Measurements from ENCODE around the gene ZFP91.

Gene ZFP91

DNA sequence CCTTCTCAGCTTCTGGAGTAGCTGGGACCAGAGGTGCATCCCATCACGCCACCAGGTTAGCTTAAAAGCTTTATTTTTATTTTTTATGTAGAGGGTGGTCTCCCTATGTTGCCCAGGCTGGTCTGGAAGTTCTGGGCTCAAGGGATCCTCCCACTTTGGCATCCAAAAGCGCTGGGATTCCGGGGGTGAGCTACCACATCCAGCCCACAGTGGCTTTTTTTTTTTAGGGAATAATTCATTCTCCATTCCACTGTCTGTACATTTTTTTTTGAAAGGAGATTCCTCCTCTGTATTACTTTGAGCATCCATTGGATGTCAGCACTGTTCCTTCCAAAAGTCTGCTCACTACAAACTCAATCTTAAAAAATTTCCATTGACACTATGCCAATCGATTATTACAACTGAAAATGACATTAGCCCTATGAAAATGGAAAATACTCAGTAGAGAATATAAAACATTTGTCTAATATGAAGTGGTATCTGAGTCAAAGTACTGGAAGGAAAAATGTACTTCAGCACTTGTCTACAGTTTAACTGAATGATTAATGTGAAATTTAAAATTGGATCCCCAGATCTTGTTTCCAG is 1.9 kb upstream of the ZFP91 start:
- no peak for TF ChIP-seq ZNF274 (IDR thresholded peaks at IDR 0.05; ENCODE audit: low read depth, low read length)
- TF ChIP-seq YY1 (IDR thresholded peaks at IDR 0.05; ENCODE audit: insufficient read depth, insufficient read length) = no peak
- no peak for TF ChIP-seq SUZ12 (IDR thresholded peaks at IDR 0.05; ENCODE audit: extremely low read depth, insufficient read depth, insufficient read length)
- Histone ChIP-seq H3K9ac (ENCODE audit: insufficient read length, low read depth) (peak overlapping the region; percentile 88), H3K4me3 (ENCODE audit: insufficient read length, low read depth) (peak overlapping the region; percentile 92), H3K4me1 (ENCODE audit: insufficient read depth, insufficient read length) (no peaks in the 10 kb centered on the region), H3K36me3 (ENCODE audit: insufficient read depth, insufficient read length, low read length) (peaks cover 16% of the 10 kb centered on the region), H3K9me3 (ENCODE audit: insufficient read depth, low read length) (no peaks in the 10 kb centered on the region), H3K27me3 (ENCODE audit: insufficient read depth, insufficient read length) (no peaks in the 10 kb centered on the region)
- DNase-seq (ENCODE audit: low read depth, low spot score) = no peak

DNA sequence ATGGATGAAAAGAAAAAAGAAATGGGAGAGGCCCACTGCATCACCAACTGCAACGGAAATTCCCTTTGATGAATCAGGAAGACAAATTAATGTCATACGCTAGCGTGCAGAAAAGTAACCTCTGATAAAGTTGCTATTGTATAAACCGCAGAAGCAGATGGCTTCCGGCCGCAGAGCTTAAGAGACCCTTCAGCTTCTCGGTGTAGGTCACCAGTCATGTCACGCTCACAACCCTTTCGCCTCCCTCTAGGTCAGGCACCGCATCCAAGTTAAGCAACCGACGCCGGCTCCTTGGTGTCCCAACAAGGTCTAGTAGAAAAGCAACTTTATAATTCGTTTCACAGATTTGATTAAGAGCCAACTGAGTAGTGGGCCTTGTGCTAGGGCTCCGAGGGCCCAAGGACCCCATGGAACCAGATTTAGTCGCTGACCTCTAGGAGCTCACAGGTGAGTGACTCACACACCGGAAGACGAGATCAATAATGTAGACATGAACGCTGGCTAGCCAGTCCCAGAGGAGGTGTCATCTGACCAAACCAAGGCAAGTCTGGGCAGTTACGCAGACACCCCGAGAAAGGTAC is 1.2 kb upstream of the ZFP91 start:
- Histone ChIP-seq H3K4me1 (ENCODE audit: insufficient read depth, insufficient read length) (no peaks in the 10 kb centered on the region), H3K36me3 (ENCODE audit: insufficient read depth, insufficient read length, low read length) (peaks cover 22% of the 10 kb centered on the region), H3K27me3 (ENCODE audit: insufficient read depth, insufficient read length) (no peaks in the 10 kb centered on the region), H3K9me3 (ENCODE audit: insufficient read depth, low read length) (no peaks in the 10 kb centered on the region), H3K4me3 (ENCODE audit: insufficient read length, low read depth) (peak overlapping the region; percentile 92), H3K9ac (ENCODE audit: insufficient read length, low read depth) (peak overlapping the region; percentile 88)
- DNase-seq (ENCODE audit: low read depth, low spot score) = no peak
- TF ChIP-seq ZNF274 (IDR thresholded peaks at IDR 0.05; ENCODE audit: low read depth, low read length) (no peak), SUZ12 (IDR thresholded peaks at IDR 0.05; ENCODE audit: extremely low read depth, insufficient read depth, insufficient read length) (no peak), YY1 (IDR thresholded peaks at IDR 0.05; ENCODE audit: insufficient read depth, insufficient read length) (no peak)

DNA sequence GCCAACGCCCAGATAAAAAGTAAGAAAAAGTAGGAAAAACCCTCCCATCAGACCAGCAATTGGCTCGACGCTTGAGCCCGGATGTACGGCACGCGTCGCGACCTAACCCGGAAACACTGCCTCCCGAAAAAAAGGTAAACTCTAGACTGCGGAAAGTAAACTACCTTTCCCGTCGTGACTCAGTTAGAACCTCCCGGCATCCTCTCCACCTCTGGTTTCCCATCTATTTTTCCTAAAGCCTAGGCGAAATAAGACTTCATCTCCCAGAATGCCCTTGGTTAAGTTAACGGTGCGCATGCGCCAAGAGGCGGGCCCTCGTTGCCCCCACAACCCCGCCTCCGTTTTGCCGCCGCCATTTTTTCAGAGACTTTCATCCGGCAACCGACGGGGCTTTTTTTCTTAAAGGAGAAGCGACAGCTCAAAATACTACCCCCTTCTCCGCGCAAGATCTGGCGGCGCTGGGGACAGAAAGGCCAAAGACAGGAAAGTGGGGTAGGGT is 678 bp upstream of the ZFP91 start:
- H3K4me1 ChIP-seq (ENCODE audit: insufficient read depth, insufficient read length) = no peaks in the 10 kb centered on the region

DNA sequence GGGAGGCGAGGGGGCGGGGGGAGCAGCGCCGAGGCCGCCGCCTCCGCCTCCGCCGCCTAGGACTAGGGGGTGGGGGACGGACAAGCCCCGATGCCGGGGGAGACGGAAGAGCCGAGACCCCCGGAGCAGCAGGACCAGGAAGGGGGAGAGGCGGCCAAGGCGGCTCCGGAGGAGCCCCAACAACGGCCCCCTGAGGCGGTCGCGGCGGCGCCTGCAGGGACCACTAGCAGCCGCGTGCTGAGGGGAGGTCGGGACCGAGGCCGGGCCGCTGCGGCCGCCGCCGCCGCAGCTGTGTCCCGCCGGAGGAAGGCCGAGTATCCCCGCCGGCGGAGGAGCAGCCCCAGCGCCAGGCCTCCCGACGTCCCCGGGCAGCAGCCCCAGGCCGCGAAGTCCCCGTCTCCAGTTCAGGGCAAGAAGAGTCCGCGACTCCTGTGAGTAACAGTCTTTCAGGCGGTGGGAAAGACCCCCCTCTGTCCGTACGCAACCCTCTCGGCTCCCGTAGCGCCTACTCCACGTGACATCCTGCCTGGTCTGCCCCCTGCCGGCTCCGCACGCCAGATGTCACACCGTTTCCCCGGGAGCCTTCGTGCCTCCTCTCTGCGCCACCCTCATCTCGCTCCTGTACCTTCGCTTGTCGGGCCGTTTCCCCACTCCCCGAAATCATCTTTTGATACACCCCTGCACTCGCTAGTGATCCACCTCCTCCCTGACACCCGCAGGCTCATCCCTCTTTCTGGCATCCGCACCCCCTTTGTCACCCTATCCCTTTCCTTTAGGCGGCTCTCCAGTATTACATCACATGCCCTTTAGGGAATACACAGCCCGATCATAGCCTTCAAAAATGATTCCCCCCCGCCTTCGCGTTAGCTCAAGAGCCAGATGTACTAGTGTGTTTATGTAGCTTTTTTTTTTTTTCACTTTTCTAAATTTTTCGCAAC is 598 bp downstream of the ZFP91 start:
- TF ChIP-seq SUZ12 (IDR thresholded peaks at IDR 0.05; ENCODE audit: extremely low read depth, insufficient read depth, insufficient read length) = no peak
- TF ChIP-seq YY1 (IDR thresholded peaks at IDR 0.05; ENCODE audit: insufficient read depth, insufficient read length) = no peak
- no peak for TF ChIP-seq ZNF274 (IDR thresholded peaks at IDR 0.05; ENCODE audit: low read depth, low read length)
- peak; percentile 80 for DNase-seq (ENCODE audit: low read depth, low spot score)
- Histone ChIP-seq H3K27me3 (ENCODE audit: insufficient read depth, insufficient read length) (no peaks in the 10 kb centered on the region), H3K9ac (ENCODE audit: insufficient read length, low read depth) (peak overlapping the region; percentile 95), H3K4me1 (ENCODE audit: insufficient read depth, insufficient read length) (no peaks in the 10 kb centered on the region), H3K4me3 (ENCODE audit: insufficient read length, low read depth) (peak overlapping the region; percentile 90), H3K36me3 (ENCODE audit: insufficient read depth, insufficient read length, low read length) (peaks cover 22% of the 10 kb centered on the region), H3K9me3 (ENCODE audit: insufficient read depth, low read length) (no peaks in the 10 kb centered on the region)

More for the DNA sequence above, 678 bp upstream of the ZFP91 start:
- no peaks in the 10 kb centered on the region for H3K27me3 ChIP-seq (ENCODE audit: insufficient read depth, insufficient read length)
- peak; percentile 93 for DNase-seq (ENCODE audit: low read depth, low spot score)
- peaks cover 22% of the 10 kb centered on the region for H3K36me3 ChIP-seq (ENCODE audit: insufficient read depth, insufficient read length, low read length)
- peak overlapping the region; percentile 92 for H3K4me3 ChIP-seq (ENCODE audit: insufficient read length, low read depth)
- peak overlapping the region; percentile 98 for H3K9ac ChIP-seq (ENCODE audit: insufficient read length, low read depth)
- H3K9me3 ChIP-seq (ENCODE audit: insufficient read depth, low read length) = no peaks in the 10 kb centered on the region
- TF ChIP-seq YY1 (IDR thresholded peaks at IDR 0.05; ENCODE audit: insufficient read depth, insufficient read length) (peak; percentile 77), SUZ12 (IDR thresholded peaks at IDR 0.05; ENCODE audit: extremely low read depth, insufficient read depth, insufficient read length) (no peak)

DNA sequence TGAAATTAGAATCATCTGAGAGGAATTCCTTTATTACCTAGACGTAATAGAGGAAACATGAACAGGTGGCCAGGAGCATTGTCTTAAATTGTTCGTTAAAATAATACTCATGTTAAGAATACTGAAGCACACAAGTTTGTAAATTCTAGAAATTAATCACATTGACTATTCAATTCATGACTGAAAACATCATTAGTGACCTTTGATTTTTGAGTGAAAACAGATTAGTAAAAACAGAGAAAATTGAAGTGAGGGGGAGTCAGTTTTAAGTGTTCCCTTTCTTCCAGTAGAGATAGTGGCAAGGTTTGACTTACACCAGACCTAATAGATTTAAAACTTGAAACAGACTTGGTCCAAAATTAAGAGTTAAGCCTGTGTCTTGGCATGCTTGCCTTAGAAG is 1.4 kb downstream of the ZFP91 start:
- no peak for DNase-seq (ENCODE audit: low read depth, low spot score)
- Histone ChIP-seq H3K27me3 (ENCODE audit: insufficient read depth, insufficient read length) (no peaks in the 10 kb centered on the region), H3K9ac (ENCODE audit: insufficient read length, low read depth) (peak overlapping the region; percentile 95), H3K4me3 (ENCODE audit: insufficient read length, low read depth) (peak overlapping the region; percentile 90), H3K4me1 (ENCODE audit: insufficient read depth, insufficient read length) (no peaks in the 10 kb centered on the region), H3K9me3 (ENCODE audit: insufficient read depth, low read length) (no peaks in the 10 kb centered on the region), H3K36me3 (ENCODE audit: insufficient read depth, insufficient read length, low read length) (peaks cover 22% of the 10 kb centered on the region)
- TF ChIP-seq SUZ12 (IDR thresholded peaks at IDR 0.05; ENCODE audit: extremely low read depth, insufficient read depth, insufficient read length) (no peak), YY1 (IDR thresholded peaks at IDR 0.05; ENCODE audit: insufficient read depth, insufficient read length) (no peak), ZNF274 (IDR thresholded peaks at IDR 0.05; ENCODE audit: low read depth, low read length) (no peak)

DNA sequence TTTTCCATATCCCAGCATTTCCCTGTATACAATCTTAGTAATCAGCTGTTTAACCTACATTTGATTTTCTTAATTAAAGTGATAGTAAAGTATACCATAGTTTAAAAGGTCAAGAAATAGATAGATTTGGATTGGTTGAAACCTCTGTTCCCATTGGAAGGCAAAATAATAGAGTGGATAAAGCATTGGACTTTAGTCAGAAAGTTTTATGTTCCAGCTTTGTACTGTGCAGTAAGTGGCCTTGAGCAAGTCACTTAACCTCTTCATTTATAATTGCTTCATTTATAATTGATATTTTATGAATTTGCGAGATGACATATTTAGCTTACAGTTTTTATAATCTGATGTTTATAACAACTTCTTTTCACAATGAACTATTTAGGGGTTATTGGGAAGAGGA is 3.6 kb downstream of the ZFP91 start:
- Histone ChIP-seq H3K4me1 (ENCODE audit: insufficient read depth, insufficient read length) (no peaks in the 10 kb centered on the region), H3K27me3 (ENCODE audit: insufficient read depth, insufficient read length) (no peaks in the 10 kb centered on the region), H3K9me3 (ENCODE audit: insufficient read depth, low read length) (no peaks in the 10 kb centered on the region), H3K4me3 (ENCODE audit: insufficient read length, low read depth) (no peak overlapping the region), H3K36me3 (ENCODE audit: insufficient read depth, insufficient read length, low read length) (peaks cover 32% of the 10 kb centered on the region), H3K9ac (ENCODE audit: insufficient read length, low read depth) (no peak overlapping the region)
- DNase-seq (ENCODE audit: low read depth, low spot score) = no peak
- no peak for TF ChIP-seq YY1 (IDR thresholded peaks at IDR 0.05; ENCODE audit: insufficient read depth, insufficient read length)
- no peak for TF ChIP-seq ZNF274 (IDR thresholded peaks at IDR 0.05; ENCODE audit: low read depth, low read length)
- no peak for TF ChIP-seq SUZ12 (IDR thresholded peaks at IDR 0.05; ENCODE audit: extremely low read depth, insufficient read depth, insufficient read length)

DNA sequence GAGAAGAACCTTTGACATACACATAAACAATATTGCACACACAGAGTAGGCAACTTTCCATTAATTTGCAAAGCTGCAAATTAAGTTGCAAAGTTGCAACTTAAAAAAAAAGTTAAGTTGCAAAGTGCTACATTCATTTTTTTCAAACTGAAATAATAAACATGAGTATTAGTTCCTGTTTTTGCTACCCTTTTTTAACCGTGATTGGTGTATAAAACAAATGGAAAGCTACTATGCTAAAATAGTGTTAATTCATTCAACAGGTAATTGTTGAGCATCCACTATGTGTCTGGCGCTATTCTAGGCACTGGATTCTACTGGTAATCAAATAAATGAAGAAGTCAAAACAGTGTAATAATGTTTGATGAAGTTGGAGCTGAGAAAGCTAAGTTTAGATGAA is 8.1 kb downstream of the ZFP91 start:
- DNase-seq (ENCODE audit: low read depth, low spot score) = no peak
- Histone ChIP-seq H3K36me3 (ENCODE audit: insufficient read depth, insufficient read length, low read length) (peaks cover 27% of the 10 kb centered on the region), H3K4me1 (ENCODE audit: insufficient read depth, insufficient read length) (no peaks in the 10 kb centered on the region), H3K9me3 (ENCODE audit: insufficient read depth, low read length) (no peaks in the 10 kb centered on the region), H3K4me3 (ENCODE audit: insufficient read length, low read depth) (no peak overlapping the region), H3K9ac (ENCODE audit: insufficient read length, low read depth) (no peak overlapping the region), H3K27me3 (ENCODE audit: insufficient read depth, insufficient read length) (no peaks in the 10 kb centered on the region)
- no peak for TF ChIP-seq SUZ12 (IDR thresholded peaks at IDR 0.05; ENCODE audit: extremely low read depth, insufficient read depth, insufficient read length)
- TF ChIP-seq YY1 (IDR thresholded peaks at IDR 0.05; ENCODE audit: insufficient read depth, insufficient read length) = no peak
- TF ChIP-seq ZNF274 (IDR thresholded peaks at IDR 0.05; ENCODE audit: low read depth, low read length) = no peak

All from NT2/D1 (cell line).